Right lobe of liver (tissue), 4 donors: Measurements from ENCODE around the gene NCOA1.

Experiments
- CTCF ChIP-seq, 4 donors: fragments of 200-600 bp in 3 of 4; fragments of 450-650 bp in 1 of 4; IDR thresholded peaks; one replicate each; pipeline versions ENCODE4 v1.5.1 to v1.8.0; 2016 to 2022; ENCODE audit warnings: antibody characterized with exemption in 4 of 4, mild to moderate bottlenecking in 2 of 4
- POLR2A ChIP-seq: fragments of 450-650 bp; IDR thresholded peaks from one replicate; pipeline ENCODE4 v1.6.1; 2017; ENCODE audit warnings: antibody characterized with exemption, mild to moderate bottlenecking
- donor health status: DM: no; HTN: no; CAD: no.
- donor health status: DM: no; HTN: no; CAD: no.
- donor health status: DM: no; HTN: yes; CAD: no.

- TF ChIP-seq CTCF (IDR thresholded peaks at IDR 0.05) = no peak
- no peak for TF ChIP-seq POLR2A
Measured at GRCh38 chr2:24702800-24703199, 211.7 kb downstream of the NCOA1 start.
